GM19240 (cell line): ENCODE data around the gene TMEM91.
"Not testable (repeated sequence)": the region's sequence is repeated elsewhere in the genome, so short reads cannot be mapped to it uniquely, and the experiment has no call there.

Experiments
- DNase-seq: peaks from one replicate; pipeline ENCODE4 v3.0.0; 2011; ENCODE audit warnings: low spot score; ENCODE audit not compliant: insufficient read length

TMEM91 gene

DNA sequence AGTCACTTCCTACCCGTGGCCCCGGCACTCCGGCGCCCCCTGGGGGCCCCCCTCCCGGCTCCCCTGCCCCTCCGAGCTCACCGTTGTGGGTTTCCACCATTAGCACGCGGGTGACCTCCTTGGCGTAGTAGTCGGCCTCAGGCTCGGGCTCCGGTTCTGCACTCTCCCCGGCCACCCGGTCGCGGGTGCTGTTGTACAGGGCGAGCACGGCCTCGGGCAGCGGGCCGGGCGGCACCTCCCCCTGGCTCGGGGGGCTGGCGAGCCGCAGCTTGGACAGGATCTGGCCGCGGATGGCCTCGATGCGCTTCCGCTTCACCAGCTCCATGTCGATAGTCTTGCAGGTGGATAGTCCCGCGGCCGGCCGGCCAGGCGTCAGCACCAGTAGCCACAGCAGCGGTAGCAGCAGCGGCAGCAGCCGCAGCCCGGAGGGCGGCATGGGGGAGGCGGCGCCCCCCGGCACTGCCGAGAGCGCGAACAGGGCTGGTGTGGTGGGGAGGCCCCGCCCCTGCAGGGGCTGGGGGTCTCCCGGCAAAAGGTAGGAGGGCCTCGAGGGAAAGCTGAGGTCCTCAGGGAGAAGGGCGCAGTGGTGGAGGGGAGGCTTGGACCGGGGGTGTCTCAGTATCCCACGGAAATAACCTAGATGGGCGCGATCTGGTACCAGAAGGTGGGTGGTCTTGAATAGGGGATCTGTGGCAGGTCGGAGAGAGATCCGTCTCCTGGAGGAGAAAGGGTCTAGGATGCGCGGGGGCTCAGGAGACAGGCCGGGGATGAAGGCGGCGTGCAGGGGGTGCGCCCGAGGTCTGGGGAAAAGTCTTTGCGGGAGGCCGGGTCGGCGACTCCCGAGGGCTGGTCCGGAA is 23.5 kb upstream of the TMEM91 start:
- DNase-seq: no peak

DNA sequence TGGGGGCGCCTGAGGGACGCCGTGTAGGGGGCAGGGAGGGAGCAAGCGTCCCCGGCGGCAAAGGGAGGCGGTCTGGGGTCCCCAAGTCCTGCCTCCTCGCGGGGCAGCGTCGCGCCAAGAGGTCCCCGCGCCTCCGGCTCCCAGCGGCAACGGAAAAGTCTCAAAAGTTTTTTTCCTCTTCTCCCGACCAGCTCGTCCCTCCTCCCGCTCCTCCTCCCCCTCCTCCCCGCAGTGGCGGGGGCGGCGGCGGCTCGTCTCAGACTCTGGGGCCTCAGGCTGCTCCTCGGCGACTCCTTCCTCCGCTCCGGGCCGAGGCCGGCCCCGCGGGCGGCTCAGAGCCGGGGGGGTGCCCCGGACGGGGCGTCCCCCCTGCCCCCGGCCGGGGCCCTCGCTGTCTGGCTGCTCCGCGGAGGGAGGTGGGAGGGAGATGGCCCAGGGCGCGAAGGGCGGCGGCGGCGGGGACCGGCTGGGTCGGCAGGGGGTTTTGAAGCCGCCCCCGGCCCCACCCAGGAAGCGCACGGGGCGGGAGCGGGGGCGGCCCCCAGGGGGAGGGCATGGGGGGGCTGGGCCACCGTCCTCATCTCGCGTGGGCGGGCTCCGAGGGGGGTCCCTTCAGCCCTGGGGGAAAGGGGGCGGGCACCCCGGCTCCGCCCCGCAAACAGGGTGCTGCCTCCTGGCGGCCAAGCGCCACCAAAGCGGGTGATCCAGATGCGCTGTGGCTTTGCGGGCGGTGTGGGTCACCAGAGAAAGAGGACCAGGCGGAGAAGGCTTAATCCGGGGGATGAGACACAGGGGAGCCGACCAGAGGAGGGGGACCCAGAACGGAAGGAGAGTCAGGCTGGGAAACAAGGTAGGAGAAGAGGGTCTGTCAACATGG is 22.6 kb upstream of the TMEM91 start, which contains the start of gene TGFB1:
TSS of gene TGFB1 (minus strand) at position 457 of the 877 bp plus-strand sequence. CDS start 878 bp downstream, outside the sequence.
- peak; percentile 81 for DNase-seq

- DNase-seq: no peak
Measured at GRCh38 chr19:41354343-41354953, 21.9 kb upstream of the TMEM91 start.

DNA sequence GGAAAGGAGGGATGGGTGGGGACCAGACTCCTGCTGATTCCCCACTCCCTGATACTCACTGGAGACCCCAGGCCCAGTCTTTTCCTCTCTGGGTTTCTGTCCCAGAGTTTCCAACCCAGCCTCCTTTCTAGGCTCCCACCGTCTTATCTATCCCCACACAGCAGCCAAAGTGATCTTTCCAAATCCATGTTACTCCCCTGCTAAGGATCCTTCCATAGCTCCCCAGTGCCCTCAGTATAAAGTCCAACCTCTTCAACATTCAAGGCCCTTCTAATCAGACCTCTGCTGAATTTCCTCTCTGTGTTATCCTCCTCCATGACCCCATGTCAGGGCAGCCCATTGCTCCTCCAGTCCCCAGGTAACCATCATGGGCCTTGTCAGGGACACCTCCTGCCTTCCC is 21.3 kb upstream of the TMEM91 start:
- DNase-seq: no peak

- DNase-seq: no peak
Measured at GRCh38 chr19:41355802-41356201, 20.5 kb upstream of the TMEM91 start.

GRCh38 chr19:41356984-41357739 is 19.2 kb upstream of the TMEM91 start:
- no peak for DNase-seq

GRCh38 chr19:41357746-41358145 is 18.6 kb upstream of the TMEM91 start:
- no peak for DNase-seq

- no peak for DNase-seq
Measured at GRCh38 chr19:41359741-41360140, 16.6 kb upstream of the TMEM91 start.

DNA sequence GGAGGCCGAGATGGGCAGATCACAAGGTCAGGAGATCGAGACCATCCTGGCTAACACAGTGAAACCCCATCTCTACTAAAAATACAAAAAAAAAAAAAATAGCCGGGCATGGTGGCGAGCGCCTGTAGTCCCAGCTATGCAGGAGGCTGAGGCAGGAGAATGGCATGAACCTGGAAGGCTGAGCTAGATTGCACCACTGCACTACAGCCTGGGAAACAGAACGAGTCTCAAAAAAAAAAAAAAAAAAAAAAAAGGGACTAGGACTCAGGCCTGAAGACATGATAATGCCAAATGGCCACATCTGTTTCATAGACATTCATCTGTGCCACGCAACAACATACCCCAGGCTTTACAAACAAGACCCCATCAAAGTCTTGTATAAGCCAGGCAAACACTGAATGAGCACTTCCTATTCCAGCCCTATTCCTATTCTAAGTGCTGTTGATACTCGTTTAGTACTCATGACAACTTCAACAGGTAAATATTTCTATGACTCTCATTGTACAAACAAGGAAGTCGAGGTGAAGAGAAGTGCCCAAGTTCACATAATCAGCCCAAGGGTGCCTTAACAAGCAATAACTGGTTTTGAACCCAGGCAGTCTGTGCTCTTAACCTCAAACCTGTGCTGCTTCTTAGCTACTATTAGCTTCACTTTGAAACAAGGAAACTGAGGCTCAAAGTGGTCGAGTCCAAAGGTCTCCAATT is 14.0 kb upstream of the TMEM91 start:
- DNase-seq: no peak

GRCh38 chr19:41363371-41363752 is 13.0 kb upstream of the TMEM91 start:
- no peak for DNase-seq

- peak; percentile 89 for DNase-seq
Measured at GRCh38 chr19:41363753-41364523, 12.4 kb upstream of the TMEM91 start, which contains the start of gene B9D2. Gene B9D2, minus strand, starts transcription at chr19:41364149. Its CDS starts 630 bp downstream, at chr19:41363519.

- no peak for DNase-seq
Measured at GRCh38 chr19:41364524-41365391, 11.6 kb upstream of the TMEM91 start.

DNA sequence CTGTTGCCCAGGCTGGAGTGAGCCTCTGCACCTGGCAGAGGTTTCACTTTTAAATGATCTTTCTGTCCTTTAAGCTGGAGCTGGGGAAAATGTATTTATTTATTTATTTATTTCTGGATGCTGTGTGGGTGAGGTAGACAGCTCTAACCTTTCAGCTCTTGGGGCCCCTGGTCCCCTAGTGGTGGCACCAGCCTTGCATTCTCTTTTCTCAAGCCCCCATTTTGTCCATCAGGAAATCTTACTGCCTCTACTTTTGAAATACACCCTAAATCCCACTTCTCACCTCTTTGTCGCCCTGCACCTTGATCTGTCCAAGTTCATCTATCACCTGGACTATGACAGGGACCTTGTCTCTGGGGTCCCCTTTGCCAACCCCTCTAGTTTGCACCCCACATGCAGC is 10.2 kb upstream of the TMEM91 start:
- DNase-seq: no peak

GRCh38 chr19:41367848-41368301 is 8.5 kb upstream of the TMEM91 start:
- DNase-seq: no peak

- DNase-seq: no peak
Measured at GRCh38 chr19:41369769-41370168, 6.6 kb upstream of the TMEM91 start.

GRCh38 chr19:41371119-41371518 is 5.2 kb upstream of the TMEM91 start:
- DNase-seq: not testable (repeated sequence)

DNA sequence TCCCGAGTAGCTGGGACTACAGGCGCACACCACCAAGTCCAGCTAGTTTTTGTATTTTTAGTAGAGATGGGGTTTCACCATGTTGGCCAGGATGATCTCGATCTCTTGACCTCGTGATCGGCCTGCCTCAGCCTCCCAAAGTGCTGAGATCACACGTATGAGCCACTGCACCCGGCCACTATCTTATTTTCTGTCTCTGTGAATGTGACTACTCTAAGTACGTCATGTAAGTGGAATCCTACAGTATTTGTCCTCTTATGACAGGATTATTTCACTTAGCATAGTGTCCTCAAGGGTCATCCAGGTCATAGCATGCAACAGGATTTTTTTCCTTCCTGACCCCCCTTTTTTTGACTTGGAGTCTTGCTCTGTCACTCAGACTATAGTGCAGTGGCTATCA is 4.8 kb upstream of the TMEM91 start:
- no peak for DNase-seq

DNA sequence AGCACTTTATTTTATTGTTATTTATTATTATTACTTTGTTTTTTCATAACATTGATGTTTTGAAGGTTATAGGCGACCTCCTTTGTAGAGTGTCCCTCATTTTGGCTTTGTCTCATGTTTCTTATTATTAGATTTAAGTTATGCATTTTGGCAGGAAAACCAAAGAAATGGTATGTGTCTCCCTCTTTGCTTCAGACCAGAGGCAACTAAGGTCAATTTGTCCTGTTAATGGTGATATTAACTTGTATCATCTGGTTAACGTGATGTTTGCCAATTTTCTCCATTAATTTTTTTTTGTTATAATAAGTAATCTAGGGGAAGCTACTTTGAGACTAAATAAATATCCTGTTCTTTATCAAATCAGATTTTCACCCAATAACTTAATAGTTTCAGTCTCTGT is 3.8 kb upstream of the TMEM91 start:
- DNase-seq: no peak

- no peak for DNase-seq
Measured at GRCh38 chr19:41373993-41374392, 2.3 kb upstream of the TMEM91 start.
